ENCODE measurements around the gene GSS.

DNA sequence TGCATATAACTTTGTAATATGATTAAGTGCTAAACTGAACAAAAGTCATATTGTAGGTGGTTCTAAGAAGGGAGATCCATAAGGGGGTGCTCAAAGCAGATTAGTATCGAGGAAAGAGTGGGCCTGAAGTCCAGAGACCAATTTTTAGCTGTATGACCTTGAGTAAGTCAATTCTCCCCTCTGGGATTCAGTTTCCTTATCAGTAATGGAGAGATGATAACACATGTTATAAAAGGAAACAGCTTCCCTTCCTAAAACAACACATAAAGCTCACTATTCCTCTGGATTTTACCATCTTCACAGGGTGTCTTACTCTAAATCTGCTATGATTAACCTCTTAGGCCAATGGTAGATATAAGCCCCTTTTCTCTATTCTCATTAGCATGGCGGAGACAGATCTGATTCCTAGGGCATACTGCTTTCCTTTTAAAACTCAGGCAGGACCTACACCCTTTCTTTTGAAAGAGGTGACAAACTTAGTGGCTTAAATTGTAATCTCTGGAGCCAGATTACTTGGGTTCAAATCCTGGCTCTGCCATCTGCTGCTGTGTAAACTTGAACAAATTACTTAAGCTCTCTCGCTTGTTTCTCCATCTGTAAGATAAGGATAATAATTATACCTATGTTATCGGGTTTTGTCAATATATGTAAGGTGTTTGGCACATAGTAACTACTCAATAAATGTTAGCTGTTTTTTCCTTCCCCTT lies 39.7 kb downstream of the GSS start:
- TF ChIP-seq YY1 (IDR thresholded peaks at IDR 0.05; ENCODE audit: low read depth, low read length) (no peak), KDM4A (IDR thresholded peaks at IDR 0.05; ENCODE audit: low read depth, low read length, severe bottlenecking) (no peak), CTCF (IDR thresholded peaks at IDR 0.05; ENCODE audit: control extremely low read depth in 1 of 3, insufficient read depth in 1 of 3, low read depth in 1 of 3, low read length in 3 of 3) (no peak), RAD21 (IDR thresholded peaks at IDR 0.05 in 1 of 2, conservative IDR thresholded peaks at IDR 0.05 in 1 of 2; ENCODE audit: low read depth in 2 of 2, low read length in 2 of 2) (no peak), HDAC2 (IDR thresholded peaks at IDR 0.05; ENCODE audit: borderline replicate concordance in 1 of 2, low read depth in 2 of 2, low read length in 2 of 2) (no peak), JUND (IDR thresholded peaks at IDR 0.05; ENCODE audit: low read length) (no peak), JUN (IDR thresholded peaks at IDR 0.05; ENCODE audit: low read depth, low read length) (no peak), POLR2AphosphoS5 (IDR thresholded peaks at IDR 0.05; ENCODE audit: low read depth, low read length) (no peak), SIN3A (conservative IDR thresholded peaks at IDR 0.05 in 1 of 2, IDR thresholded peaks at IDR 0.05 in 1 of 2; ENCODE audit: low read depth in 1 of 2, low read length in 2 of 2) (no peak), POLR2A (IDR thresholded peaks at IDR 0.05; ENCODE audit: control extremely low read depth in 1 of 2, low read depth in 2 of 2, low read length in 2 of 2) (no peak), TAF1 (IDR thresholded peaks at IDR 0.05; ENCODE audit: low read depth, low read length) (no peak), SUZ12 (IDR thresholded peaks at IDR 0.05; ENCODE audit: low read length) (no peak)

All from H1 (cell line).